Measurements from ENCODE around the gene TMEM272.

GRCh38 chr13:51885651-51886050 lies 40.7 kb upstream of the TMEM272 start:
- TF ChIP-seq CREBBP (IDR thresholded peaks at IDR 0.05; ENCODE audit: low read depth, low read length) (no peak), CTCF (IDR thresholded peaks at IDR 0.05 in 2 of 3, conservative IDR thresholded peaks at IDR 0.05 in 1 of 3; ENCODE audit: insufficient read depth in 2 of 3, low read depth in 1 of 3, low read length in 3 of 3) (no peak), ZC3H4 (CRISPR knock-in tag; IDR thresholded peaks at IDR 0.05; ENCODE audit: borderline replicate concordance) (no peak), E2F5 (CRISPR knock-in tag; IDR thresholded peaks at IDR 0.05) (no peak), POLR2A (conservative IDR thresholded peaks at IDR 0.05) (no peak), PREB (CRISPR knock-in tag; IDR thresholded peaks at IDR 0.05) (no peak)
